H9 (cell line): Measurements from ENCODE around the gene HSPA4. TPM values are rescaled to one million over a fixed set of nuclear protein-coding genes. Genes with fewer than 3 reads are reported as not detected.

Source experiments
- DNase-seq: peaks from one replicate; pipeline ENCODE4 v3.0.0-alpha.2; 2017
- H2AFZ ChIP-seq: one replicate; pipeline ENCODE4 v1.6.1; 2013; ENCODE audit warnings: mild to moderate bottlenecking, low read length, control low read depth, moderate library complexity
- H2AK5ac ChIP-seq: 2 replicates; pipeline ENCODE4 v1.6.1; 2013; ENCODE audit warnings: low read length, control low read depth, mixed read lengths; ENCODE audit not compliant: insufficient read length
- H2BK120ac ChIP-seq: one replicate; pipeline ENCODE4 v1.6.1; 2013; ENCODE audit warnings: low read depth, mild to moderate bottlenecking, low read length, control low read depth, inconsistent platforms; ENCODE audit not compliant: poor library complexity, severe bottlenecking
- H2BK12ac ChIP-seq: 2 replicates; pipeline ENCODE4 v1.6.1; 2013; ENCODE audit warnings: low read length, control low read depth, mixed read lengths, low read depth; ENCODE audit not compliant: insufficient read length
- H2BK15ac ChIP-seq: 2 replicates; pipeline ENCODE4 v1.6.1; 2013; ENCODE audit warnings: low read depth, low read length, control low read depth
- H2BK20ac ChIP-seq: one replicate; pipeline ENCODE4 v1.6.1; 2013; ENCODE audit warnings: low read depth, mild to moderate bottlenecking, low read length, control low read depth, inconsistent platforms; ENCODE audit not compliant: poor library complexity, severe bottlenecking
- H2BK5ac ChIP-seq: 2 replicates; pipeline ENCODE4 v1.6.1; 2013; ENCODE audit warnings: low read length, control low read depth, mixed read lengths; ENCODE audit not compliant: insufficient read length
- H3K14ac ChIP-seq: 2 replicates; pipeline ENCODE4 v1.6.1; 2013; ENCODE audit warnings: low read length, control low read depth; ENCODE audit not compliant: insufficient read depth
- H3K18ac ChIP-seq: 2 replicates; pipeline ENCODE4 v1.6.1; 2013; ENCODE audit warnings: low read depth, mild to moderate bottlenecking, mixed read lengths, low read length, control low read depth; ENCODE audit not compliant: insufficient read length
- H3K23ac ChIP-seq: 2 replicates; pipeline ENCODE4 v1.6.1; 2013; ENCODE audit warnings: low read length, control low read depth, mixed read lengths, low read depth; ENCODE audit not compliant: insufficient read length
- H3K23me2 ChIP-seq: 2 replicates; pipeline ENCODE4 v1.6.1; 2013; ENCODE audit warnings: low read depth, mild to moderate bottlenecking, mixed read lengths, low read length, control low read depth; ENCODE audit not compliant: insufficient read length, poor library complexity, severe bottlenecking
- H3K27ac ChIP-seq: 2 replicates; pipeline ENCODE4 v1.5.1; 2013; ENCODE audit warnings: low read length, control low read depth, mixed read lengths, low read depth; ENCODE audit not compliant: insufficient read length
- H3K27me3 ChIP-seq: 2 replicates; pipeline ENCODE4 v1.6.1; 2013; ENCODE audit warnings: low read length, control low read depth, inconsistent platforms; ENCODE audit not compliant: insufficient read depth
- H3K4ac ChIP-seq: 2 replicates; pipeline ENCODE4 v1.6.1; 2013; ENCODE audit warnings: low read depth, mild to moderate bottlenecking, control low read depth, inconsistent platforms, low read length, moderate library complexity
- H3K4me1 ChIP-seq: 2 replicates; pipeline ENCODE4 v1.6.1; 2013; ENCODE audit warnings: low read length, control low read depth, inconsistent platforms; ENCODE audit not compliant: insufficient read depth
- H3K4me2 ChIP-seq: 2 replicates; pipeline ENCODE4 v1.6.1; 2013; ENCODE audit warnings: low read length, control low read depth, mixed read lengths; ENCODE audit not compliant: insufficient read length, insufficient read depth
- H3K56ac ChIP-seq: 2 replicates; pipeline ENCODE4 v1.6.1; 2013; ENCODE audit warnings: low read depth, mild to moderate bottlenecking, mixed read lengths, low read length, control low read depth; ENCODE audit not compliant: insufficient read length
- H3K79me1 ChIP-seq: 2 replicates; pipeline ENCODE4 v1.6.1; 2013; ENCODE audit warnings: low read depth, mild to moderate bottlenecking, moderate library complexity, low read length, control low read depth, inconsistent platforms; ENCODE audit not compliant: insufficient read depth, poor library complexity, severe bottlenecking
- H3K79me2 ChIP-seq: 2 replicates; pipeline ENCODE4 v1.6.1; 2013; ENCODE audit warnings: low read length, control low read depth, inconsistent platforms; ENCODE audit not compliant: insufficient read depth
- H3K9ac ChIP-seq: 2 replicates; pipeline ENCODE4 v1.6.1; 2013; ENCODE audit warnings: low read length, control low read depth, mixed read lengths; ENCODE audit not compliant: insufficient read length; ENCODE audit errors: extremely low read depth
- H3K9me3 ChIP-seq: one replicate; pipeline ENCODE4 v1.6.1; 2013; ENCODE audit warnings: low read depth, low read length, inconsistent platforms; ENCODE audit not compliant: control insufficient read depth
- H3T11ph ChIP-seq: one replicate; pipeline ENCODE4 v1.6.1; 2013; ENCODE audit warnings: mild to moderate bottlenecking, low read length, control low read depth, inconsistent platforms
- H4K20me1 ChIP-seq: one replicate; pipeline ENCODE4 v1.6.1; 2013; ENCODE audit not compliant: control insufficient read depth, insufficient read length, insufficient read depth
- H4K5ac ChIP-seq: 2 replicates; pipeline ENCODE4 v1.6.1; 2013; ENCODE audit warnings: low read depth, mild to moderate bottlenecking, mixed read lengths, low read length, control low read depth; ENCODE audit not compliant: insufficient read length
- H4K8ac ChIP-seq: replicated peaks from 2 replicates; pipeline ENCODE4 v1.6.1; 2013; ENCODE audit warnings: low read length, control low read depth, mixed read lengths, low read depth; ENCODE audit not compliant: insufficient read length
- H4K91ac ChIP-seq: 2 replicates; pipeline ENCODE4 v1.6.1; 2013; ENCODE audit warnings: low read depth, mild to moderate bottlenecking, moderate library complexity, mixed read lengths, low read length, control low read depth; ENCODE audit not compliant: insufficient read length
- H3K27ac Mint-ChIP-seq, 3 experiments: 2 replicates in 2 of 3; 3 replicates in 1 of 3; pipeline ENCODE4 v1.8.0; 2020 to 2021; ENCODE audit warnings: mixed read lengths in 3 of 3, mild to moderate bottlenecking in 1 of 3, moderate library complexity in 1 of 3
- H3K27me3 Mint-ChIP-seq: 2 replicates; pipeline ENCODE4 v1.8.0; 2021; ENCODE audit warnings: low read depth, mild to moderate bottlenecking, moderate library complexity, mixed read lengths
- H3K36me3 Mint-ChIP-seq, 3 experiments: 2 replicates in 2 of 3; 3 replicates in 1 of 3; pipeline ENCODE4 v1.8.0; 2020 to 2021; ENCODE audit warnings: low read depth in 3 of 3, mixed read lengths in 3 of 3; ENCODE audit not compliant: insufficient read depth in 1 of 3
- H3K4me1 Mint-ChIP-seq, 2 experiments: 2 replicates each; pipeline ENCODE4 v1.8.0; 2020; ENCODE audit warnings: mixed read lengths in 2 of 2
- H3K4me3 Mint-ChIP-seq, 2 experiments: 2 replicates in 1 of 2; 3 replicates in 1 of 2; pipeline ENCODE4 v1.8.0; 2020 to 2021; ENCODE audit warnings: mild to moderate bottlenecking in 2 of 2, mixed read lengths in 2 of 2, moderate library complexity in 1 of 2
- H3K9me3 Mint-ChIP-seq, 2 experiments: 2 replicates in 1 of 2; 3 replicates in 1 of 2; pipeline ENCODE4 v1.8.0; 2020; ENCODE audit warnings: mild to moderate bottlenecking in 2 of 2, mixed read lengths in 2 of 2, moderate library complexity in 1 of 2
- WGBS: extraction: QIAGEN DNeasy Blood & Tissue Kit; methylation state at CpG from one replicate; pipeline ENCODE4 v1.1.7; 2013; ENCODE audit warnings: missing lambda C conversion rate, low lambda C conversion rate, mixed read lengths; ENCODE audit not compliant: insufficient read length; ENCODE audit errors: extremely low coverage; 5-methylcytosine and 5-hydroxymethylcytosine counted together
- total RNA-seq: library from RNA; stranded (reverse); gene quantifications from 2 replicates; pipeline ENCODE4 v1.2.1, GENCODE V29; 2021
- TF ChIP-seq, protein P1 (sequence below): fragments of 200-600 bp; sonication (generic); conservative IDR thresholded peaks from 3 replicates; pipeline ENCODE4 v1.8.0; 2021; ENCODE audit warnings: antibody characterized with exemption, mild to moderate bottlenecking

Gene HSPA4
- total RNA-seq, 1 experiment from 2014 or later = 293 TPM

DNA sequence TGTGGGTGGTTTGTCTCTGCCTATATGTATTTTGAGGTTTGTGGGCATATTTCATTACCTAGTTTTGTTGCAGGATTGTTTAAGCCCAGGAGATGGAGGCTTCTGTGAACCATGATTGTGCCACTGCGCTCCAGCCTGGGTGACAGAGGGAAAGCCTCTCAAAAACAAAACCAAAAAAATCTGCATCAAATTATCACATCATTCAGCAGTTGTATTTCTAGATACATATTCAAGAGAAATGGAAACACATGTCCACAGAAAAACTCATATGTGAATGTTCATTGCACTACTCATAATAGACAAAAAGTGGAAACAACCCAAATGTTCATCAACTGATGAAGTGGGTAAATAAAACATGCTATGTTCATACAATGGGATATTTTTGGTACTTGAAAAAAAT is 29.9 kb downstream of the HSPA4 start:
- Histone ChIP-seq H2AK5ac (no peak overlapping the region), H4K5ac (no peak overlapping the region), H3T11ph (no peak overlapping the region), H3K9me3 (no peaks in the 10 kb centered on the region), H3K4me1 (no peaks in the 10 kb centered on the region), H3K27me3 (no peaks in the 10 kb centered on the region), H3K56ac (no peak overlapping the region), H3K18ac (no peak overlapping the region), H3K23me2 (peaks cover 2% of the 10 kb centered on the region), H2AFZ (no peak overlapping the region), H3K4ac (no peak overlapping the region), H3K4me2 (no peak overlapping the region), H2BK15ac (no peak overlapping the region), H4K91ac (no peak overlapping the region), H3K14ac (no peak overlapping the region), H3K79me2 (peaks cover 15% of the 10 kb centered on the region; the same call in 1 of the 2 replicates), H3K9ac (no peak overlapping the region), H2BK120ac (no peak overlapping the region), H3K23ac (no peak overlapping the region), H2BK12ac (no peak overlapping the region), H3K27ac (no peak overlapping the region), H4K20me1 (no peaks in the 10 kb centered on the region), H2BK20ac (no peak overlapping the region), H2BK5ac (no peak overlapping the region), H4K8ac (no peak overlapping the region), H3K79me1 (peaks cover 21% of the 10 kb centered on the region)
- TF ChIP-seq, protein P1, sequence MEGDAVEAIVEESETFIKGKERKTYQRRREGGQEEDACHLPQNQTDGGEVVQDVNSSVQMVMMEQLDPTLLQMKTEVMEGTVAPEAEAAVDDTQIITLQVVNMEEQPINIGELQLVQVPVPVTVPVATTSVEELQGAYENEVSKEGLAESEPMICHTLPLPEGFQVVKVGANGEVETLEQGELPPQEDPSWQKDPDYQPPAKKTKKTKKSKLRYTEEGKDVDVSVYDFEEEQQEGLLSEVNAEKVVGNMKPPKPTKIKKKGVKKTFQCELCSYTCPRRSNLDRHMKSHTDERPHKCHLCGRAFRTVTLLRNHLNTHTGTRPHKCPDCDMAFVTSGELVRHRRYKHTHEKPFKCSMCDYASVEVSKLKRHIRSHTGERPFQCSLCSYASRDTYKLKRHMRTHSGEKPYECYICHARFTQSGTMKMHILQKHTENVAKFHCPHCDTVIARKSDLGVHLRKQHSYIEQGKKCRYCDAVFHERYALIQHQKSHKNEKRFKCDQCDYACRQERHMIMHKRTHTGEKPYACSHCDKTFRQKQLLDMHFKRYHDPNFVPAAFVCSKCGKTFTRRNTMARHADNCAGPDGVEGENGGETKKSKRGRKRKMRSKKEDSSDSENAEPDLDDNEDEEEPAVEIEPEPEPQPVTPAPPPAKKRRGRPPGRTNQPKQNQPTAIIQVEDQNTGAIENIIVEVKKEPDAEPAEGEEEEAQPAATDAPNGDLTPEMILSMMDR = no peak
- no peak for DNase-seq
- no peaks in the 10 kb centered on the region for H3K9me3 Mint-ChIP-seq
- no peaks in the 10 kb centered on the region for H3K27me3 Mint-ChIP-seq
- H3K4me3 Mint-ChIP-seq = no peak overlapping the region
- peak overlapping the region; percentile 6 to 95 (median 76); a peak in 3 of 7 replicates for H3K27ac Mint-ChIP-seq
- no CpG with 5 or more reads among the region's 1 CpG for WGBS
- H3K4me1 Mint-ChIP-seq = peaks cover 11% of the 10 kb centered on the region in 2 experiments
- peaks cover 43 to 81% (median 69%) of the 10 kb centered on the region in 3 experiments; a peak in 6 of 7 replicates for H3K36me3 Mint-ChIP-seq
